Progenitor cell of endocrine pancreas (in vitro differentiated cells): ENCODE results near the gene MAP2K6. TPM values are rescaled to one million over a fixed set of nuclear protein-coding genes. Genes with fewer than 3 reads are reported as not detected.

Experiments used
- DNase-seq: peaks from one replicate; pipeline ENCODE4 v3.0.0; 2021; ENCODE audit warnings: low spot score; ENCODE audit not compliant: unreplicated experiment
- H3K27ac Mint-ChIP-seq: 2 replicates; pipeline ENCODE4 v1.8.0; 2021; ENCODE audit warnings: mild to moderate bottlenecking, moderate library complexity, mixed read lengths
- H3K27me3 Mint-ChIP-seq: 2 replicates; pipeline ENCODE4 v1.8.0; 2021; ENCODE audit warnings: mixed read lengths
- H3K36me3 Mint-ChIP-seq: 2 replicates; pipeline ENCODE4 v1.8.0; 2022; ENCODE audit warnings: mixed read lengths; ENCODE audit not compliant: insufficient read depth
- H3K4me1 Mint-ChIP-seq: 2 replicates; pipeline ENCODE4 v1.8.0; 2021; ENCODE audit warnings: low read depth, mixed read lengths
- H3K4me3 Mint-ChIP-seq: 2 replicates; pipeline ENCODE4 v1.8.0; 2021; ENCODE audit warnings: low read depth, mild to moderate bottlenecking, moderate library complexity, mixed read lengths
- H3K9me3 Mint-ChIP-seq: 2 replicates; pipeline ENCODE4 v1.8.0; 2021; ENCODE audit warnings: low read depth, mixed read lengths
- CTCF ChIP-seq: fragments of 200-600 bp; sonication (generic); IDR thresholded peaks from one replicate; pipeline ENCODE4 v1.5.0; 2021; ENCODE audit warnings: antibody characterized with exemption, mild to moderate bottlenecking; ENCODE audit not compliant: unreplicated experiment
- total RNA-seq: library from RNA; stranded (reverse); gene quantifications from 2 replicates; pipeline ENCODE4 v1.2.1, GENCODE V29; 2021

Gene MAP2K6
- total RNA-seq, 1 donor from 2014 or later = 44.7 TPM

GRCh38 chr17:69574257-69575197, 160.0 kb downstream of the MAP2K6 start:
- H3K27ac Mint-ChIP-seq = no peak overlapping the region
- H3K36me3 Mint-ChIP-seq = no peaks in the 10 kb centered on the region
- H3K4me1 Mint-ChIP-seq = no peaks in the 10 kb centered on the region
- DNase-seq = no peak
- no peak overlapping the region for H3K4me3 Mint-ChIP-seq
- peaks cover 5% of the 10 kb centered on the region for H3K27me3 Mint-ChIP-seq
- no peaks in the 10 kb centered on the region for H3K9me3 Mint-ChIP-seq
- TF ChIP-seq CTCF = no peak

DNA sequence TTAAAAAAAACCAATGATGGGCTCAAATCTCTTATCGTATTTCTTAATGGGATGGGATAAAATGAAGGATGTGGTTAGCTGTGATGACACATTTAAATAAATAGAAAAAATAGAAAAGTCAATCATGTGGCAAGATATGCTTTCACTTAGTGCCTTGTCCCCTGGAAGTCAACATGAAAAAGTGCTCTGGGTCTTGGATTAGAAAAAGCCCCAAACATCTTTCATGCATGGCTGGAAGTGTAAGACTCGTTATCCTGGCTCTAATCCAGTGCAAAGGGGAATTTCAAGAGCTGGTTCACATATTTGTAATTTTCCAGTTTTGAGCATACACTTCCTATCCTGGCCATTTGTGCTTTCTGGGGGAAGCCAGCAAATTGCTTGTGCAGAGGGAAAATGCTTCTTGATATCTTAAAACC, 160.9 kb downstream of the MAP2K6 start:
- no peak for TF ChIP-seq CTCF
- H3K4me3 Mint-ChIP-seq = no peak overlapping the region
- H3K4me1 Mint-ChIP-seq = no peaks in the 10 kb centered on the region
- no peak overlapping the region for H3K27ac Mint-ChIP-seq
- DNase-seq = no peak
- peaks cover 5% of the 10 kb centered on the region for H3K27me3 Mint-ChIP-seq
- H3K9me3 Mint-ChIP-seq = no peaks in the 10 kb centered on the region
- no peaks in the 10 kb centered on the region for H3K36me3 Mint-ChIP-seq

DNA sequence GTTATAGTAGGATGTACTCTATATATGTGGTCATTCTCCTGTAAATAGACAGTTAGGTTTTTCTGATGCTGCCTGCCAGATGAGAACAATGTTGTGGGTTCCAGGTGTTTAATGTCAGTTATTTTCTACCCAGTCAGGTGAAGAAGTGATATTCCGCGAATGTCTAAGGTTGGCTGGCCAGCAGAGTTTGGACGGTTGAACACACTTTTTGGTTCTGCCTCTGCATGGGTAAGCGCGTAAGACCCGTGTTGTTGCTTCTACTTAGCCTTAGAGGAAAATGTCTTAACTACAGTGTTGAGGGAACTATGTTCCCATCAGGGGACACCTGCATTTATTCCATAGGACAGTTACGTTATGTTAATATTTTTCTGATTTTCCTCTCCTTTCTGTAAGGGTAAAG, 162.6 kb downstream of the MAP2K6 start:
- H3K4me1 Mint-ChIP-seq = no peaks in the 10 kb centered on the region
- H3K4me3 Mint-ChIP-seq = no peak overlapping the region
- H3K36me3 Mint-ChIP-seq = no peaks in the 10 kb centered on the region
- H3K9me3 Mint-ChIP-seq = no peaks in the 10 kb centered on the region
- H3K27me3 Mint-ChIP-seq = peaks cover 5% of the 10 kb centered on the region
- DNase-seq = no peak
- no peak for TF ChIP-seq CTCF
- H3K27ac Mint-ChIP-seq = no peak overlapping the region

- TF ChIP-seq CTCF = no peak
- peaks cover under 1% of the 10 kb centered on the region for H3K27me3 Mint-ChIP-seq
- H3K9me3 Mint-ChIP-seq = no peaks in the 10 kb centered on the region
- H3K36me3 Mint-ChIP-seq = no peaks in the 10 kb centered on the region
- no peak overlapping the region for H3K4me3 Mint-ChIP-seq
- no peak for DNase-seq
- no peak overlapping the region for H3K27ac Mint-ChIP-seq
- H3K4me1 Mint-ChIP-seq = no peaks in the 10 kb centered on the region
These were observed 164.0 kb downstream of the MAP2K6 start for GRCh38 chr17:69578385-69578936.

DNA sequence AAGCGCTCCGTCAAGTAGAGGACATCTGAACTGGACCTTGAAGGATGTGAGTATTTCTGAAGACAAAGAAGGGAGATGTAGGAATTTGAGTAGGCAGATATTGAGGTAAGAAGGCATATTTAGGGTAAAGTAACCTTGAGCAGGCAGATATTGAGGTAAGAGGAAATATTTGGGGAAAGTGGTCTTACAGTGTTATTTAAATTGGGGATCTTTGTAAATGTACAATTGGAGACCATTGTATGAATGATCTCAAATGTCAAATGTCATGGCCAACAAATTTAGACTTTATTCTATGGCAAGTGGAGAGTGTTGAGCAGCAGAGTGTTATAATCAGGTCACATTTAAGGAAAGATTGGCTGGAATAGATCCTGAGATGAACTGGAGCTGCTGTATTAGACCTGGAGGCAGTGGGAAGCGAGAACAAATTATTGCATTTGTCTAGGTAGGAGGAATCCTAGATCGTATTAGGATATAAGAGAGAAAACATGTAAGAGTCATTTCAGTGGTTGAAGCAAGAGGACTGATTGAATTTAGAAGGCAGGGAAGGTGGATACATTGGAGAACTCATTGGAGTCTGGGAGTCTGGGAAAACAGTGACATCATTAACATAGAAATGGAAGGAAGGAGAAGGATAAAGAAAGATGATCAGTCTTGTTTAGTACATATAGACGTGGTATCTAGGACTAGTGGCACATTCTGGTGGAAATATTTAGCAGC, 165.6 kb downstream of the MAP2K6 start:
- H3K27ac Mint-ChIP-seq = no peak overlapping the region
- no peak for DNase-seq
- H3K27me3 Mint-ChIP-seq = no peaks in the 10 kb centered on the region
- H3K9me3 Mint-ChIP-seq = no peaks in the 10 kb centered on the region
- TF ChIP-seq CTCF = no peak
- H3K4me3 Mint-ChIP-seq = no peak overlapping the region
- H3K4me1 Mint-ChIP-seq = no peaks in the 10 kb centered on the region
- no peaks in the 10 kb centered on the region for H3K36me3 Mint-ChIP-seq
